NCI-H2227 treated with DMSO at 0.1 percent for 48 hours (cell line): Measurements from ENCODE around the gene TEX101.
A peak's percentile ranks its signal among the peaks of the same experiment; 100 is the strongest.
"Not testable (repeated sequence)": the region's sequence is repeated elsewhere in the genome, so short reads cannot be mapped to it uniquely, and the experiment has no call there.

Experiments used
- DNase-seq: peaks from one replicate; lab custom pipeline; 2025; lab: John Stamatoyannopoulos, UW

Gene TEX101

DNA sequence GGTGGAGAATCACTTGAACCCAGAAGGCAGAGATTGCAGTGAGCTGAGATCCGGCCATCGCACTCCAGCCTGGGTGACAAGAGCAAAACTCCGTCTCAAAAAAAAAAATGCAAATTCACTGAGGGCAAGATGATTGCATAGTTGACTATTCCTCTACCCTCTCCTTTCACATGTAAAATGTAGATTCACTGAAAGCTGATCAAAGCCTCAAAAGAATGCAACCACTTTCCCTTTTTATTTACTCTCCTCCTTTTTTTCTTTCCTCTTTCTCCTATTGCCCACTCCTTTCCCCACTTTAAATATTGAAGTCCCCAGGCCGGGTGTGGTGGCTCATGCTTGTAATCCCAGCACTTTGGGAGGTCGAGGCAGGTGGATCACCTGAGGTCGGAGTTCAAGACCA, 6.3 kb downstream of the TEX101 start:
- DNase-seq: no peak

DNA sequence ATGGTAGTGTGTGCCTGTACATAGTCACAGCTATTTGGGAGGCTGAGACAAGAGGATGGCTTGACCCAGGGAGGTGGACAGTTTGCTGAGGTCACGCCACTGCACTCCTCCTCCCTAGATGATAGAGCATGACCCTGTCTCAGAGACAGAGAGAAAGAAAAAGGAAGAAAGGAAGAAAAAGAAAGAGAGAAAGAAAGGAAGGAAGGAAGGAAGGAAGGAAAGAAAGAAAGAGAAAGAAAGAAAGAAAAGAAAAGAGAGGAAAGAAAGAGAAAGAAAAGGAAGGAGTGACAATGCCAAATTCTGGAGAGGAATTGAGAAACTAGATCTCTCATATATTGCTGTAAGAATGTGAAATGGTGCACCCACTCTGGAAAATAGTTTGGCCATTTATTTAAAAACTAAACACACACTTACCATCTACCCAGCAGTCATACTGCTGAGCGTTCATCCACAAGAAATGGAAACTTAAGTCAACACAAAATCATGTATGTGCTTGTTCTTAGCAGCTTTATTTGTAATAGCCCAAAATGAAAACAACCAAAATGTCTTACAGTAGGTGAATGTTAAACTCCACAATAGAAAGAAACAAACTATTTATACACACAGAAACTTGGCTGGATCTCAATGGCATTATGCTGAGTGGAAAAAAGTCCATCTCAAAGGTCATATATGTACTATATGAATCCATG, 7.5 kb downstream of the TEX101 start:
- no peak for DNase-seq

DNA sequence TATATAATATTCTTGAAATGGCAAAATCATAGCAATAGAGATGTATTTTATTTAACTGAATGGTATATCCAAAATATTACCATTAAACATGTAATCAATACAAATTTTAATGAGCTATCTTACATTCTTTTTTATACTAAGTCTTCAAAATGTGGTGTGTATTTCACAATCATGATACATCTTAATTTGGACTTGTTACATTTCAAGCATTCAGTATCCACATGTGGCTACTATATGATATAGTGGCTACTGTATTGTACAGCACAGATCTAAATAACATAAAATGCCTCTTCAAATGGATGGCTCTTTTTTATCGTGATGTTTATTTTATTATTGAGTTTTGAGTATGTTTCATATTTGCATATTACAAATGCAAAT, 8.0 kb downstream of the TEX101 start:
- DNase-seq: no peak

DNA sequence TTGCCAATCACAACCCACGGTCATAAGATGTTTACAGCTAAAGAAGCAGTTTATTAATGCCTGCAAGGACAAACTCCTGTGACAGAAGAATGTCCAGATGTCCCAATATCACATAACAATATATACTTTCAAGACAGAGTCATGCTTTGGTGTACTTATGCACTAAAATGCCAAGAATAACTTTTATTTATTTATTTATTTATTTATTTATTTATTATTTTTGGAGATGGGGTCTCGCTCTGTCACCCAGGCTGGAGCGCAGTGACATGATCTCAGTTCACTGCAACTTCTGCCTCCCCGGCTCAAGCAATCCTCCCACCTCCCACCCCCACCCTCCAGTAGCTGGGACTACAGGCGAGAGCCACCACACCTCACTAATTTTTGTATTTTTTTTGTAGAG, 9.1 kb downstream of the TEX101 start:
- DNase-seq: no peak

DNA sequence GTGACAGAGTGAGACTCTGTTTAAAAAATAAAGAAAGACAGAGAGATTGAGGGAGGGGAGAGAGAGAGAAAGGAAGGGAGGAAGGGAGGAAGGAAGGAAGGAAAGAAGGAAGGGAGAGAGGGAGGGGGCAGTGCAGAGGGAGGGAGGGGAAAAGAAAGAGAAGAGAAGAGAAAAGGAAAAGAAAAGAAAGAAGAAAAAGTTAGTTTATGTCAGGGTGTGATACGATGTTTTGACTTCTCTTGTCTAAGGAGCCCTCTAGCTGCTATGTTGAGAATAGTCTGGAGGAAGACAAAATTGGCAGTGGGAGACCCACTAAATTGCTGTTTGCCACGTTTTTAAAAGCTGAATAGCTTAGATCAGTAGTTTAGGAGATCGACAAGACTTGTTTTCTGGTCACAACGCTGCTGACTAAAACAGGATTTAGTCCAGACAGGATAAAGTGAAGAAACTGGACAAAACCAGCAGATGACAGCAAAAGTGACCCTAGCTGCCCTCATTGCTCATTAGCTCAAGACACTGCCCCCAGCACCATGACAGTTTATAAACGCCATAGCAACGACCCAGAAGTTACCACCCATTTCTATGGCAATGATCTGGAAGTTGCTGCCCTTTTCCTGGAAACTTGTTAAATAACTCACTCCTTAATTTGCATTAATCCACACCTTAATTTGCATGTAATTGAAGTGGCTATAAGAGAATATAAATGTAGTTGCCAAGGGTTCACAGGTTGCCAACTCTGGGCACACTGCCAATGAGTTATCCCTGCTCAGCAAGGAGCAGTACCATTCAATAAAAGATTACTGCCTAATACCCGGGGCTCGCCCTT, 11.1 kb downstream of the TEX101 start:
- DNase-seq: no peak

DNA sequence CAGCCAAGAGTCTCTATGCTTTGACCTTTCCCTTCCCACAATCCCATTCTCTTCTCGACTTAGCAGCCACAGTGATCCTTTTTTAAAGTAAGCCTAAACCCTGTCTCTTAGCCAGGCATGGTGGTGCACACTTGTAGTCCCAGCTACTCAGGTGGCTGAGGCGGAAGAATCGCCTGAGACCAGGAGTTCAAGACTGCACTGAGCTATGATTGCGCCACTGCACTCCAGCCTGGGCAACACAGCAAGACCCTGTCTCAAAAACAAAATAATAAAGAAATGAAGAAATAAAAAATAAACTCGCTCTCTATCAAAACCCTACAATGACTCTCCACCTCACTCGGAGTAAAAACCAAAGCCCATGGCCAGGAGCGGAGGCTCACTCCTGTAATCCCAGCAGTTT, 14.7 kb downstream of the TEX101 start:
- no peak for DNase-seq

DNA sequence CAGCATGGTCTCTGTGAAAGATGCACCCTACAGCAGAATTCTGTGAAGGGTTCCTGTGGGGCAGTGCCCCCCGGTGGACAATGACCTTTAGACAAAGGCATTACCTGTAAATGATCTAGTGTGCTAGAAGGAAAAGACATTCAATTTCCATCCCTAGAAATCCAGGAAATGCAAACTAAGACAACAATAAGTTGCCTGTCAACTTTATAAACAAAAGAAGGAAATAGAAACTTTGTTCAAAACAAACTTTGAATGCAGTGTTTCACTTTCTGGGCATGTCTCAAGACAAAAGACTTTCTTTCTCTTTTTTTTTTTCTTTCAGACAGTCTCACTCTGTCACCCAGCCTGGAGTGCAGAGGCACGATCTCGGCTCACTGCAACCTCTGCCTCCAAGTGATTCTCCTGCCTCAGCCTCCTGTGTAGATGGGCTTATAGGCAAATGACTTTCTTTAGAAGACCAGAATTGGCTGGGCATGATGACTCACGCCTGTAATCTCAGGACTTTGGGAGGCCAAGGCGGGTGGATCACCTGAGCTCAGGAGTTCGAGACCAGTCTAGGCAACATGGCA, 15.5 kb downstream of the TEX101 start:
- no peak for DNase-seq

DNA sequence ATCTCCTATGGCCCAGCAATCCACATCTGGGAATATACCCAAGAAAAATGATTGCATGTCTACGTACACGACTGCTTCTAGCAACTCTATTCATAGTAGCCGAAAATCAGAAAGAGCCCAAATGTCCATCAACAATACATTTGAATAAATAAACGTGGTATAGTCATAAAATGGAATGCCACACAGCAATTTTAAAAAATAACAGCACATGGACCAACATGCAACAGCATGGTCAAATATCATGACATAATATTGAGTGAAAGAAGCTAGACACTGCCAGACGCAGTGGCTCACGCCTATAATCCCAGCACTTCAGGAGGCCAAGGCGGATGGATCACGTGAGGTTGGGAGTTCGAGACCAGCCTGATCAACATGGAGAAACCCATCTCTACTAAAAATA, 16.3 kb downstream of the TEX101 start:
- DNase-seq: no peak

DNA sequence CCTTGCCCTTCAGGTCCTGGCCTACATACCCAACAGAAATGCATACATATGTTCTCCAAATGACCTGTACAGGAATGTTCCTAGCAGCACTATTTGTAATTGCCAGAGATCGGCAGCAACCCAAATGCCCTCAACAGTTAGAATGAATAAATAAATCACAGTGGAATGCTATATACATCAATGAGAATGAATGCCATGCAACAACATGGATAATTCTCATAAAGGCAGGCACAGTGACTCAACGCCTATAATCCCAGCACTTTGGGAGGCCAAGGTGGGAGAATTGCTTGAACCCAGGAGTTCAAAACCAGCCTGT, 18.6 kb downstream of the TEX101 start:
- DNase-seq: no peak

DNA sequence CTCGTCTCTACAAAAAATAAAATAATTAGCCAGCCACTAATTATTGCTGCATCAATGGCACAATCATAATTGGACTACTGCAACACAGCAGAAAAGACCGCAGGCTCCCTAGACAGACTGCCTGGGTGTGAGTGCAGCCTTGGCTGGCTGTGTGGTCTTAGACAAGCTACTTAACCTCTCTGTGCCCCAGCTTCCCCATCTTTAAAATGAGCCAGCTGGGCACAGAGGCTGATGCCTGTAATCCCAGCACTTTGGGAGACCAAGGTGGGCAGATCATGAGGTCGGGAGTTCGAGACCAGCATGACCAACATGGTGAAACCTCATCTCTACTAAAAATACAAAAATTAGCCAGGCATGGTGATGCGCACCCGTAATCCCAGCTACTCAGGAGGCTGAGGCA, 19.0 kb downstream of the TEX101 start:
- DNase-seq: no peak

DNA sequence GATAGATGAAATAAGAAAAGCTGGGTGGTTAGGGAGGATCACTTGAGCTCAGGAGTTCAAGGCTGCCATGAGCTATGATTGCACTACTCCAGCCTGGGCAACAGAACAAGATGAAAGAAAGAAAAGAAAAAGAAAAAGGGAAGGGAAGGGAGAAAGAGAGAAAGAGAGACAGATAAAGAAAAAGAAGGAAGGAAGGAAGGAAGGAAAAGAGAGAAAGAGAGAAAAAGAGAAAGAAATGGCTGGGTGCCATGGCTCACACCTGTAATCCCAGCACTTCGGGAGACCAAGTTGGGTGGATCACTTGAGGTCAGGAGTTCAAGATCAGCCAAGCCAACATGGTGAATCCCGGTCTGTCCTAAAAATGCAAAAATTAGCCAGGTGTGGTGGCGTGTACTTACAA, 21.1 kb downstream of the TEX101 start:
- DNase-seq: no peak

DNA sequence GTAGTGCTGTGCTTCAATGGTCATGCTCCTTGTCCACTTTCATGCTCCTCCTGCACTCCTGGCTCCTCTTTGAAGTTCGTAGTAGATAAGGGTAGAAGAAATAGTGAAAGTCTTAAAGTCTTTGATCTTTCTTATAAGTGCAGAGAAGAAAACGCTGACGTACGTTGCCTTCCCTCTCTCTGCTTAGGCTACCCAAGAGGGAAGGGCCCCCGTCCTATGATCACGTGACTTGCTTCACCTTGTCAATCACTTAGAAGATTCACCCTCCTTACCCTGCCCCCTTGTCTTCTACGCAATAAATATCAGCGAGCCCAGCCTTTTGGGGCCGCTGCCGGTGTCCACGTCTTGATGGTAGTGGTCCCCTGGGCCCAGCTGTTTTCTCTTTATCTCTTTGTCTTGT, 22.6 kb downstream of the TEX101 start:
- DNase-seq: not testable (repeated sequence)

DNA sequence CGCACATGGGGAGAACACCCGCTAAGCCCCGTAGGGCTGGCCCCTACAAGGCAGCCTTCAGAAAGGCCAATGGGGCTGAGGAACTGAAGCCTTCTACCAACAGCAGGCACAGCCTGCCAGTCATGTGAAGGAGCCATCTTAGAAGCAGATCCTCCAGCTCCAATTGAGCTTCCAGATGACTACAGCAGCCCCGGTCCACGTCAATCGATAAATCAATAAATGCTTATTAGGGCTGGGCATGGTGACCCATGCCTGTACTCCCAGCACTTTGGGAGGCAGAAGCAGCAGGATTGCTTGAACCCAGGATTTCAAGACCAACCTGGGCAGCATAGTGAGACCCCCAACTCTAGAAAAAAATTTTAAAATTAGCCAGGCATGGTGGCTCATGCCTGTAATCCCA, 23.0 kb downstream of the TEX101 start:
- DNase-seq: no peak

DNA sequence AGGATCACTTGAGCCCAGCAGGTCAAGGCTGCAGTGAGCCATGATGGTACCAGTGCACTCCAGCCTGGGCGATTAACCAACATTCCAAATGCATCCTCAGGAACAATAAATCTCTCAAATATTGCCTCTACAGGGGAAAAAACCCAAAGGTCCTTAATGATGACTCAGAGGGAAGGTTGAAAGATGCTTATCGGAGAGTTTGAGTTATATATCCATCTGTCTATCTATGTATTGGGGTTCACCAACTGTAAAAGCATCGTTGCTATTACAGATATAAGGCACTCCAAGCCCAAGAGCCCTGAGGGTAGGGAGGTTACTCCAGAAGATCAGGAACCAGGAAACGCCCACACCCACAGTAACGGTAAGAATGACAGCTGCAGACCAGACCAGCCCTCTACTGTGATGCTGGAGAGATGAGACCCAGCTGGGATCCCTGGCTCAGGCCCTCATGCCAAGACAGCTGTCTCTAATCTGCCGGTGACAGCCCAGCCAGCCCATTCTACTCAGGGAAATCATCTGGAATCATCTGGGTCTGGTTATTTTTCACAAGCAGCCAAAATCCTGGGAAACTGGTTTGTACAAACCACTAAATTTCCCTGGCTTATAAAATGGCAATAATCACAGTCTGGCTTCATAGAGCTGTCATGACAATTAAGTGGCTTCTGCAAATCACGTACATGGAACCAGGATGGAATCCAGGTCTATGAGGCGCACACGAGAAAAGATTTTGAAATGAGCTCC, 23.8 kb downstream of the TEX101 start:
- DNase-seq: no peak

DNA sequence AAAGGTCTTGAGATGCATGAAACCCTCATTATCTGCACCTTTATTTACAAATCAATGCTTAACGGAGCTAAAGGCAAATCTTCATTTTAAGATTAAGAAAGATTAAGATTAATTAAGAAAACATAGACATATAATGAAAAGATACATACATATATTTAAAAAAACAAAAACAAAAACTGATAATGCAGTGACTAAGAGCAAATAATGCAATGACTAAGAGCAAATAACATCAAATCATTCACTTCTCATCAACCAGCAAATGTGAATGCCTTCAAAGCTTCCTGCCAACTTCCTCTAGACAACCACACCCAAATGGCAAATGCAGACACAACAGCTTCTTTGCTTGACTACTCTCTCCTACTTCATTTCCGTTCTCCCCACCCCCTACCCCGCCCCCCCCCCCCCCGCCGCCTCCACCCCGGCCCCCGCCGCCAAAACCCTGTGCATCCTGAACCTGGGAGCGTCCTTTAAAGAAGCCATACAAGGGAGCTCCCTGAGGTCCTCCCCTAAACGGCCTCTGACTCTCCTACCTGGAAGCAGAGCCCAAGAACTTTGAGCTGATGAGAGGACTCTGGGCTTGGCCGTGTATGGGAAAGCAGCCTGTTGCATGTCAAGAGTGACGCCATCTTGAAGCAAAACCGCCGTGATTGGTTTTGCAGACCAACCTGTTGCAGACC, 24.5 kb downstream of the TEX101 start:
- DNase-seq: no peak

DNA sequence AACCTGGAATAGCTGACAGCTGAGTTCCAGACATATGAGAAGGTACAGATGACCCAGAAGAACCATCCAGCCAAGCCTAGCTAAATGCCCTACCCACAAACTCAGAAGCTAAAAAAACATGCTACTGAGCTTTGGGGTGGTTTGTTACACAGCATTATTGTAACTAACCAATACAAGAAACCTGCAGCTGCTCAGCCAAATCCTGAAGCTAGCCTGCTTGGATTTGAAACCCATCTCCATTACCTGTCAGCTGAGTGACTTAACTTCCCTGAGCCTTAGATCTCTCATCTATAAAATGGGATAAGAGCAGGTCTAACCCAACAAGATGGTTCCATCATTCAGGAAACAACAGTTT, 25.0 kb downstream of the TEX101 start:
- no peak for DNase-seq

DNA sequence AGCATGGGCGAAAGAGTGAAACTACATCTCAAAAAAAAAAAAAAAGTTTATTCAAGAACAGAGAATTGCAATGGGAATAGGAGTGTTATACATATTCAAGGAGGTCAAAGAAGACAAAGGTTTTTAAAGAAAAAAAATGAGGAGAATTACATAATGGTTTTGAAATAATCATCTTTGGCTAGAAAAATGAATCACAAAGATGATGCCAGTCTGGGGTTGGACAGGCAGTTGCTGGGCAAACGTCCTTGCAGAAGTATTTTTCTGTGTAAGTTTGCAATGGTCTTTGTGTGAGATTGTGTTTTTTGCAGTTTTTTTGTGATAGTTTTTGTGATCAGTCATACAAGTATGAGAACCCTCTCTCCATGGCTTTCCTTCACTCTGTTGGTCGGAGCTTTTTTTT, 27.0 kb downstream of the TEX101 start:
- no peak for DNase-seq

DNA sequence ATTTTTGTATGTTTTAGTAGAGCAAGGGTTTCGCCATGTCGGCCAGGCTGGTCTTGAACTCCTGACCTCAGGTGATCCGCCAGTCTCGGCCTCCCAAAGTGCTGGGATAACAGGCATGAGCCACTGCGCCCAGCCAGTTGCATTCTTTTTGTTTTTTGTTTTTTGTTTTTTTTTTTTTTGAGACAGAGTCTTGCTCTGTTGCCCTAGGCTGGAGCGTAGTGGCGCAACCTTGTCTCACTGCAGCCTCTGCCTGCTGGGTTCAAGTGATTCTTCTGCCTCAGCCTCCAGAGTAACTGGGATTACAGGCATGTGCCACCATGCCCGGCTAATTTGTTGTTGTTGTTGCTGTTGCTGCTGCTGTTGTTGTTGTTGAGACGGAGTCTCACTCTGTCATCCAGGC, 29.4 kb downstream of the TEX101 start:
- DNase-seq: not testable (repeated sequence)

DNA sequence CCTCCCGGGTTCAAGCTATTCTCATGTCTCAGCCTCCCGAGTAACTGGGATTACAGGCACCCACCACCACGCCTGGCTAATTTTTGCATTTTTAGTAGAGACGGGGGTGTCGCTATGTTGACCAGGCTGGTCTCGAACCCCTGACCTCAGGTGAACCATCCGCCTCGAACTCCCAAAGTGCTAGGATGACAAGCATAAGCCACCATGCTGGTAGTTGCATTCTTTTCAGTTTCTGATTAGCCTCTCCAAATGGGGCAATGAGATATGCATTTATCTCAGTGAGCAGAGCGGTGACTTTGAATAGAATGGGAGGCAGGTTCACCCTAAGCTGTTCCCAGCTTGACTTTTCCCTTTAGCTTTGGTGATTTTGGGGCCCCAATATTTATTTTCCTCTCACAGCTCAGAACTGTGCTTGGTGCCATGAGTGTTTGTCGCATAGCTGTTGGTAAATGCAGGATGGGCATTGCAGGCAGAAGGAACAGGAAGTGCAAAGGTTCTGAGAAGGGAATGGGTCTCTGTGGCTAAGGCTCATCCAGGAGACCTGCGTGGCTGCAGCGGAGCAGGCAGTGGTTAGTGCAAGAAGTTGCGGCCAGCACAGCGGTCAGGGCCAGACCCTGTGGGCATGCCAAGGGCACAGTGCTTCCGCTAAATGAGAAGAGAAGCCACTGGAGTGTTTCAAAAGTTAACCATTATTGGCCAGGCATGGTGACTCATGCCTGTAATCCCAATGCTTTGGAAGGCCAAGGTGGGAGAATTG, 30.0 kb downstream of the TEX101 start:
- no peak for DNase-seq

DNA sequence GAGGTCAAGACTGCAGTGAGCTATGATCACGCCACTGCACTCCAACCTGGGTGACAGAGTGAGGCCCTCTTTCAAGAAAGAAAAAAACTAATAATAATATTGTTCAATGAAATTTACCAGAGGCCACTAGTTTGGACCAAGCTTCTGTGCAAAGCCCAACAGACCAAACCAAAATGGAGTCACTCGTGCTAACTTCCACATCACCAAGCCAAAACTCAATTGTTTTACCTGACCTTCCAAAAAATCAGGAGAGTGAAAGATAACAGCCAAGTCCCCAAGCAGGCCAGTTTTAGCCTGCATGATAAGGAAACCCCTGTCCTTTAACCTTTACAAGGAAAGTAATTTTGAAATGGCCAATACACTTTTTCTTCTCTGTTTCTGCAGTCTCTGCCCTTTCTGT, 30.7 kb downstream of the TEX101 start:
- DNase-seq: no peak

DNA sequence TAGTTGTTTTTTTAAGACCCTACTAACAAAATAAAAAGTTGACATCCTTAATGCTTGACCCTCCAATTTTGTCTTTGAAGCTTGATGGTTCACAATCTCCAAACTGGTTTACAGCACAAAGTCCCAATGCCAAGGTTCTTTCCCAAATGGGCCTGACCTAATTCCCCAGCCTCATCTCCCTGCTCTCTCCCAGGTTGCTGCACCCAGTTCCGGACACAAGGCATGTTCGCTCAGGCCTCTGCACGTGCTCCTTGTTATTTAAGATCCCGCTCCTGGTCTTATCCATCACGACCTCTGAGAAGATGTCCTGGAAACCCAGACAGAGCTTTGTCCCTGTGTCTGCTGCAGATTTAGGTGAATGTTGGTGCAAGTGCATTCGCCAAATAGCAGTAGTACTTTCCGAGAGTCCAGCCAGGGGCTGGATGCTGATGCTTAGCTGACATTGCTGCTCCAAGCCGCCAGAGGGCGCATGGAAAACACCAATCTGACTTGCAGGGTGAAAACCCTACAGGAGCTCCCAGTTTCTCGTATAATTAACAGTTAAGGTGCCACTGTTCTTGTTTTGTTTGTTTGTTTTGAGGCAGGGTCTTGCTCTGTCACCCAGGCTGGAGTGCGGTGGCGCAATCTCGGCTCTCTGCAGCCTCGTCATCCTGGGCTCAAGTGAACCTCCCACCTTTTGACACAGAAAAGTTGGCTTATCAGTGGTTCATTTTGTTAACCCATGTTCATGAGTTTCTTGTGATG, 32.2 kb downstream of the TEX101 start:
- DNase-seq: peak; percentile 56
